HG02763 (cell line): ENCODE measurements around the gene DMAC2.
"Not testable (repeated sequence)": the region's sequence is repeated elsewhere in the genome, so short reads cannot be mapped to it uniquely, and the experiment has no call there.

ENCODE experiments used
- ATAC-seq: cut with Tn5 transposase; IDR thresholded peaks from one replicate; pipeline ENCODE4 v1.9.1; 2021; ENCODE audit warnings: mild to moderate bottlenecking, moderate library complexity; ENCODE audit not compliant: unreplicated experiment

Gene DMAC2

DNA sequence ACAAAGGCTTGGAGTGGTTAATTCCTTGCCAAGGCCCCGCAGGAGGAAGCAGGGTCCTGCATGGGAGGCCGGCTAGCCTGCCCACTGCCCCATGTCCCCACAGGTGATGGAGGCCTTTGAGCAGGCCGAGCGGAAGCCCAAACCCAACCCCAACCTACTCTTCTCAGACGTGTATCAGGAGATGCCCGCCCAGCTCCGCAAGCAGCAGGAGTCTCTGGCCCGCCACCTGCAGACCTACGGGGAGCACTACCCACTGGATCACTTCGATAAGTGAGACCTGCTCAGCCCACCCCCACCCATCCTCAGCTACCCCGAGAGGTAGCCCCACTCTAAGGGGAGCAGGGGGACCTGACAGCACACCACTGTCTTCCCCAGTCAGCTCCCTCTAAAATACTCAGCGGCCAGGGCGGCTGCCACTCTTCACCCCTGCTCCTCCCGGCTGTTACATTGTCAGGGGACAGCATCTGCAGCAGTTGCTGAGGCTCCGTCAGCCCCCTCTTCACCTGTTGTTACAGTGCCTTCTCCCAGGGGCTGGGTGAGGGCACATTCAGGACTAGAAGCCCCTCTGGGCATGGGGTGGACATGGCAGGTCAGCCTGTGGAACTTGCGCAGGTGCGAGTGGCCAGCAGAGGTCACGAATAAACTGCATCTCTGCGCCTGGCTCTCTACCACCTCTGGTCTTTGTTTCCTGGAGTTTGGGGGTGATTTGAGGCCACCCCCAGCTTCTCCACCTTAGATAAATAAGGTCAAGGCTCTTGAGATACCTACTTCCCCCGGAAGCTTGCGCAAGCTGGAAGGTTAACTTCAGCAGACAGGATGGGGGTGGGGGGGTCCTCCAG, 15.2 kb downstream of the DMAC2 start:
- ATAC-seq, result no peak

DNA sequence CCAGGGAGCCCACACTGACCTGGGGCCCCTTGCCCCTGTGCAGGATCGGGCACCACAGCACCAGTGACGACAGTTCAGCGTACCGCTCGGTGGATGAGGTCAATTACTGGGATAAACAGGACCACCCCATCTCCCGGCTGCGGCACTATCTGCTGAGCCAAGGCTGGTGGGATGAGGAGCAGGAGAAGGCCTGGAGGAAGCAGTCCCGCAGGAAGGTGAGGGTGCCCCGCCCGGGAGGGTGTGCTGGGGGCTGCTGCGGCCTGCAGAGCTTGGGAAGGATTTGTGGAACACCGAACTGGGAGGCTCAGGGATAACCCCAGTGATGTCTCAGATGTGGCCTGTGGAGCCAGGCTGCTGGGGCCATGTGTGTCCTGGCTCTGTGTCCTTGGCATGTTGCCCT, 16.8 kb downstream of the DMAC2 start:
- ATAC-seq, result no peak

DNA sequence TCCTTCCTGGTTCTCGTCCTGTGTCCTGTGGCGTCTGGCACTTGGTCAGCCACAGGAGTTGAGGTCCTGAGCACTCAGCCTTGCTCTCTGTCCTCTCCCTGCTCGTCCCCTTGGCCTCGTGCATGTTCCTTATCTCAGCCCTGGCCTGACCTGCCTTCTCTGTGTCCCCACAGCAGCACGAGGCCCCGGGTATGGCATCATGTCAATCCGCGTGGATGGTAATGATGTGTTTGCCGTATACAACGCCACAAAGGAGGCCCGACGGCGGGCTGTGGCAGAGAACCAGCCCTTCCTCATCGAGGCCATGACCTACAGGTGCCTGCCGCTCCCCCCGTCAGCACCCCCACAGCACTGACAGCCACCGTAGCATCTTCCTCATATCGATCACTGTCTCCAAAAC, 17.3 kb downstream of the DMAC2 start:
- ATAC-seq, result no peak

GRCh38 chr19:41421973-41422372, 17.7 kb downstream of the DMAC2 start:
- no peak for ATAC-seq

- no peak for ATAC-seq
Measured at GRCh38 chr19:41421314-41421713, 18.4 kb downstream of the DMAC2 start.

DNA sequence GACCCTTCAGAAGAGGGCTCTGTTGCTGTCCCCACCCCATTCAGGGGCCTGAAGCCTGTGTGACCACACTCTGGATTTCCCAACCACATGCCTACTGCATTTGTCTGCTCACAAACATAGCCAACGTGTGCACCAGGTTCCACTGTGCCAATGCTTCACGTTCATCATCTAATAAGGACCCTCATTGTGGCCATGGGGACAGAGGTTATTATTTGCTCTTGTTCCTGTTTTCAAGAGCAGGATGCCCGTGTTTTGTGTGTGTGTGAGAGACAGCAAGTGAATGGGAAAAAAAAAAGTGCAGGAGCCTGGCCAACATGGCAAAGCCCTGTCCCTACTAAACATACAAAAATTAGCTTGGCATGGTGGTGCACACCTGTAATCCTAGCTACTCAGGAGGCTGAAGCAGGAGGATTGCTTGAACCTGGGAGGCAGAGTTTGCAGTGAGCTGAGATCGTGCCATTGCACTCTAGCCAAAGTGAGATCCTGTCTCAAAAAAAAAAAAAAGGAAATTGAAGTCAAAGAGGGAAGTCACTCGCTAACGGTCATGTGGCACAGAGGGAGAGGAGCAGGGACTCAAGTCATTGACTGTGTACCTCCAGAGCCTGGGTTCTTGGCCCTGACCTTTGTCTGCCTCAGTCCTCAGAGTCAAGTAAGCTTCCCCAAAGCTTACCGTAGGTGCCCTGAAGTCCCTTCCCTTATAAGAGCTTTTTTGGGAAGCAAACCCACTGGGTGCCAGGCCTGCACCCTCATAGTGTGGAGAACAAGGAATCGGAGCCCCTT, 19.4 kb downstream of the DMAC2 start:
- no peak for ATAC-seq

DNA sequence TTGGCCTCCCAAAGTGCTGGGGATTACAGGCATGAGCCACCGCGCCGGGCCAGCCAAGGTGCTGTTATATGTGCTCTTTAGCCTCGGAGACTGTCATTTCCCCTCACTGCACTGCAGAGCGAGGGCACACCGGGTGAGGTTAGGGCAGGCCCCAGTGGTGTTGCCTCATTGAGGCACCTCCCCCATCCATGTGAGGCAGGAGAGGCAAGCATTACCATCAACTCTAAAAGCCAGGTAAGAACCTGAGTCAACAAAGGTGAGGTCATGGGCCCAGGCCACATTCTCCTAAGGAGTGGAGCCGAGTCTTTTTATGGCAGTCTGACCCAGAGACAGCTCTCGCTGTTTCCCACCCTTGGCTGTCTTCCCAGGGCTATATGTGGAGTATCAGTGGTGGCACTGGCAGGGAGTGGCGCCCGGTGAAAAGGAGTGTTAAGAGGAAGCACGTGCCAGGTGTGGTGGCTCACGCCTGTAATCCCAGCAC, 23.5 kb downstream of the DMAC2 start:
- ATAC-seq, result no peak

GRCh38 chr19:41415154-41415571, 24.5 kb downstream of the DMAC2 start:
- no peak for ATAC-seq

- no peak for ATAC-seq
Measured at GRCh38 chr19:41414461-41414860, 25.3 kb downstream of the DMAC2 start.

DNA sequence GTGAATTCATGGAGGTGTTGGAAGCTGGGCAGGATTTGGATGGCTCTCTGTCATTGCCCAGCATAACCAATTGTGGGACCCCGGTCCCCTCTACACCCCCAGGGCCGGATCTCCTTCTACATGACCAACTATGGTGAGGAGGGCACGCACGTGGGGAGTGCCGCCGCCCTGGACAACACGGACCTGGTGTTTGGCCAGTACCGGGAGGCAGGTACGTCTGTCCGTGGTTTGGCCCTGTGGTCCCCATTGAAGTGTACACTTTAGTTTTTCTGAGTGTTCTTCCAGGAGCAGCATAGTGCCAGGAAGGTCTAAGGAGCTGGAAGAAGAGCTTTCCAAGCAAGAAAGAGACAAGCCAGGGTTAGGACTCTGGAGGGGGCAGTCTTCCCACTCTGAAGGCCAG, 25.8 kb downstream of the DMAC2 start:
- ATAC-seq, result no peak

DNA sequence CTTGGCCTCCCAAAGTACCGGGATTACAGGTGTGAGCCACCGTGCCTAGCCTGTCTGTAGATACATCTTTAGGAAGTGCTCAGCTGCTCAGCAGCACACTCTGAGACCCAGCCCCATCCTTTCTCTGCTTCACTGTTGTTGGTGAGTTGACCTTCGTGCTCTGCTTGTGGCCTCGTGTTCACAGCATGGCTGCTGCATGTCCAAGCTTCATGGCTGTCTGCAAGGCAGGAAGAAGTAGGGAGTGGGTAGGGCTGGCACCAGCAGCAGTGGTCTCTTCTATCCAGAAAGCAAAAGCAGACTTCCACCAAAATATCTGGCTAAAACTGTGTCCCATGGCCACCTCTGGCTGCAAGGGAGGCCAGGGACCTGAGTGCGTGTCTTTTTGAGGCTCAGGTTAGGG, 26.8 kb downstream of the DMAC2 start:
- ATAC-seq, result no peak

- ATAC-seq, result no peak
Measured at GRCh38 chr19:41411968-41412265, 27.8 kb downstream of the DMAC2 start.

GRCh38 chr19:41411100-41411967, 28.4 kb downstream of the DMAC2 start:
- ATAC-seq, result no peak

DNA sequence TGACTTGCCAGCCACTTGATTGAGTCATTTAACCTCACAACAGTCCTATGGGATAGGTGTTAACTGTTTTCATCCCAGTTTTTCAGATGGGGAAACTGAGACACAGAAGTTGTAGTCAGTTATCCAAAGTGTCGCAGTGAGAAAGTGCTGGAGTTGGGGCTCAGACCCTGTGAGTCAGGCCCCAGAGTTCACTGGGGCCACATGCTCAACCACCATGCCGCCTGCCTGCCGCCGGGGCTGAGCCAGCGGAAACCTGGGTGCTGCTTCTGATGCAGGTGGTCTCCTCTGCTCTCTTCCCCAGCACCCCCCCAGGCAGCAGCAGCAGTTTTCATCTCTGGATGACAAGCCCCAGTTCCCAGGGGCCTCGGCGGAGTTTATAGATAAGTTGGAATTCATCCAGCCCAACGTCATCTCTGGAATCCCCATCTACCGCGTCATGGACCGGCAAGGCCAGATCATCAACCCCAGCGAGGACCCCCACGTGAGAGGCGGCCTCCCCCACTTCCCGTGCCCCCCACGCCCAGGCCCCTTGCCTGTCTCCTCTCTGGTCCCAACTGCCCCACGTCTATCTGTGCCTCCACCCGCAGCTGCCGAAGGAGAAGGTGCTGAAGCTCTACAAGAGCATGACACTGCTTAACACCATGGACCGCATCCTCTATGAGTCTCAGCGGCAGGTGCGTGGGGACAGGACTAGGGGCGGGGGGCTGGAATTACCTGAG, 29.2 kb downstream of the DMAC2 start:
- ATAC-seq, result no peak

DNA sequence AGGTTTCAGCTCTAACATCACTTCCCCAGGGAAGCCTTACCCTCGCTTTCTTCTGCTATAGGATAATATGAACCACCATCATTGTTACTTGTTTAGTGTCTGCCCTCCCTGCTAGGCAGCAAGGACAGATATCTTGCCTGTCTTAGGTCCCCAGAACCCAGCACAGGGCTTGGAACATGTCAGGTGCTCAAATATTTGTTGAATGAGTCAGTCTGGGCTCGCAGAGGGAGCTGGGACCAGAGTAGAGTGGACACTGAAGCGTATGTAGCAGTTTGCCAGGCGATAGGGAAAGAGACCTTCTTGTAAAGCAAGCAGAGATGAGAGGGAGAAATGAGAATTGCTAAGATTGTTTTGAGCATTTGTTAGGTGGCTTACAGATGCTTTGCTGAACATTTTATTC, 30.4 kb downstream of the DMAC2 start:
- ATAC-seq, result no peak

GRCh38 chr19:41408846-41409245, 30.9 kb downstream of the DMAC2 start:
- not testable (repeated sequence) for ATAC-seq

DNA sequence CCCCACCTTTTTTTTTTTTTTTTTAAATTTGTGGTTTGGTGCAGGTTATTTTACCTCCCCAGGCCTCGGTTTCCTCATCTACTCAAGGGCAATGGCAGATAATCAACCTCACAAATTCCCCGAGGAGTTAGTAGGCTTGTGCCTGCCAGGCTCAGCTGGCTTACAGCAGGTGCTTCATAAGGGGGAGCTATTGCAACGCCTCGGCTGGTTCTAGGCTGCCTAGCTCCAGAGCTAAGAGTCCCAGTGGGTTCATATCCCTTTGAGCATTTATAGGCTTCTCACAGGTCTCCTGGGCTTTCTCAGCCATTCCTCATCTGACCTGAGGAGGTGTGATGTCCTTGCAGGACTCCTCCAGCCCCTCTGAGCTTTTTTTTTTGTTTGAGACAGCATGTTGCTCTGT, 31.5 kb downstream of the DMAC2 start:
- ATAC-seq, result no peak

- no peak for ATAC-seq
Measured at GRCh38 chr19:41407271-41407670, 32.4 kb downstream of the DMAC2 start.

- no peak for ATAC-seq
Measured at GRCh38 chr19:41405776-41406175, 33.9 kb downstream of the DMAC2 start.

DNA sequence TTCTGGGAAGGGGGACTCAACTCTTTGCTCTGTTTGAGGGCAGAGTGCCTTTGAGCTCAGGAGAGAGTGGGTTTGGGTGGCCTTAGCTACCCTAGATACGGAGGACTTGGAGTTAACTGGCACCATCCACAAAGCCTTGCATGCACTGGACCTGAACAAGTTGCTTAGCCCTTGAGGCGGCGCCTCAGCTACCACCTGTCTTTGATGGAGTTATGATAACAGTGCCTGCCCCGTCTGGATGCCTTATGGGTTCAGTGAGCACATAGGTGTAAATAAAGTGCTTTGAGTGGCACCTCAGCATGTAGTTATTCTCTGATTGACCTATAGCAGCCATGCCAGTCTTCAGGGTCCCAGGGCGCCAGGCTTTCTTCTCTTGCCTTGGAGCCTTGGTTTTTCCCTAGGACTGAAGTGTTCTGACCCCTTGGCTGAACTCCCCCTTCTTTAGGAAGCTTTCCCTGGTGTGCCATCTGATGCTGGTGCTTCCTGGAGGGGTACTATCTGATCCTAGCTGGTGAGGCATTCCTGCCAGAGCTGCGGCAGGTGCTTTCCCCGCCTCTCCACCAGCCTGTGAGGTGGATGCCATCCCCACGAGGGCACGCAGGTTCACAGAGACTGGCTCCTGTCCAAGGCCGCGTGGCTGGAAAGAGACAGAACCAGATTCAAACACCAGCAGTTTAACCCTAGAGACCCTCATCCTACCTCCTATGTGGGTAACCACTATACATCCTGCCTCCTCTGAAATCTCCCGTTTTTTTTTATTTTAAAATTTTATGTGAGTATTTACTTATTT, 36.3 kb downstream of the DMAC2 start:
- no peak for ATAC-seq
